ENCODE results near the gene CCM2.

DNA sequence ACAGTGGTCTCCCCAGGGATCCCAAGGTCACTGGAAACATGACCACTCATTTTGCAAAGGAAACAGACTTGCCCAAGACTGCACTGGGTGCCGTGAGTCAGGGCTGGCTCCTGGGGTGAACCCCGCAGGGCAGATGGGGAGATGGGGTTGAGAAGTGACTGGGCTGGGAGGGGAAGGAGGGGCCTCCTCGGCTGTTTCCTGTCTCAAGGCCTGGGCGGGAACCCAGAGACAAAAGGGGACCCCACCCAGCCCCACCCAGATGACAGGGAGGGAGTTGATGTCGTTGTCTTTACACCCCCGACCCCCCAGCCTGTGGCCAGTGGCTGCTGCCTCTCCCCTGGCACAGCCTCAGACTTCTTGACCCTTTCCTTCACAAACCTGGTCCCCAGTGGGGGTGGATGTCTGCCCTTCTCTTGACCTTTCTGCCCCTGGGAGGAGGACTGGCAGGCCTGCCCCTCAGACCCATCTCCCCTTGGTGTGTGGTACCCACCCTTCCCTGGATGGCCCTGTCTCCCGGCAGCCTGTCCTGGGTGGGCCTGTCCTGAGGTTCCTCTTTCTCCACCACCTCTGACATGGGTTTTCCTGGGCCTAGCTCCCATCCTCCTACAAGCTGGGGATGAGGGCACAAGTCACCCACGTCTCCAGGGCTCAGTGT, 22.6 kb upstream of the CCM2 start:
- TF ChIP-seq POLR2AphosphoS5 (IDR thresholded peaks at IDR 0.05; ENCODE audit: low read depth) (no peak), CTCF (conservative IDR thresholded peaks at IDR 0.05; ENCODE audit: low read depth in 2 of 2) (no peak)

Measured in GM23338 (cell line).